Measurements from ENCODE around the gene MFSD2B. TPM values are rescaled to one million over a fixed set of nuclear protein-coding genes. Genes with fewer than 3 reads are reported as not detected.

The MFSD2B gene
- total RNA-seq, 1 donor from 2014 or later, result not detected

- Histone ChIP-seq H3K27ac (peak within 1 kb of the TSS; percentile 65 to 82), H3K36me3 (no peaks in the 10 kb centered on the region), H3K4me1 (peaks cover 0 to 17% of the 10 kb centered on the region in 2 donors), H3K27me3 (no peaks in the 10 kb centered on the region), H3K9me3 (no peaks in the 10 kb centered on the region), H3K4me3 (peak within 1 kb of the TSS; percentile 61 to 95)
- DNase-seq (ENCODE audit: low spot score in 2 of 2), result peak in 1 of 2 donors; percentile 82
- no peak for TF ChIP-seq CTCF (IDR thresholded peaks at IDR 0.05)
- intact Hi-C loops (cut with DNase I), result loop anchor here (2.0 kb wide), 1 partner anchor 73 kb away; the partner anchor contains the start of genes FAM228B and PFN4
Observed at GRCh38 chr2:24049485-24050021, 39.7 kb downstream of the MFSD2B start, which contains the start of gene FKBP1B. TSS of gene FKBP1B (plus strand) at chr2:24049741. CDS start at chr2:24049850, 109 bp downstream.

- Histone ChIP-seq H3K4me3 (peak overlapping the region; percentile 61 to 95), H3K4me1 (peaks cover 0 to 17% of the 10 kb centered on the region in 2 donors), H3K36me3 (no peaks in the 10 kb centered on the region), H3K27ac (peak overlapping the region; percentile 65 to 82), H3K27me3 (no peaks in the 10 kb centered on the region), H3K9me3 (no peaks in the 10 kb centered on the region)
- peak in 1 of 2 donors; percentile 69 for DNase-seq (ENCODE audit: low spot score in 2 of 2)
- intact Hi-C loops (cut with DNase I), result no loop called here
- no peak for TF ChIP-seq CTCF (IDR thresholded peaks at IDR 0.05)
Observed at GRCh38 chr2:24050041-24050979, 40.4 kb downstream of the MFSD2B start.

GRCh38 chr2:24051833-24052232 lies 41.9 kb downstream of the MFSD2B start:
- Histone ChIP-seq H3K27ac (no peak overlapping the region), H3K27me3 (no peaks in the 10 kb centered on the region), H3K9me3 (no peaks in the 10 kb centered on the region), H3K4me3 (no peak overlapping the region), H3K36me3 (no peaks in the 10 kb centered on the region), H3K4me1 (peaks cover 0 to 8% of the 10 kb centered on the region in 2 donors)
- intact Hi-C loops (cut with DNase I), result no loop called here
- TF ChIP-seq CTCF (IDR thresholded peaks at IDR 0.05), result no peak
- DNase-seq (ENCODE audit: low spot score in 2 of 2), result no peak

GRCh38 chr2:24052951-24053350 lies 43.1 kb downstream of the MFSD2B start:
- no peak for TF ChIP-seq CTCF (IDR thresholded peaks at IDR 0.05)
- intact Hi-C loops (cut with DNase I), result no loop called here
- Histone ChIP-seq H3K4me3 (no peak overlapping the region), H3K4me1 (peaks cover 0 to 3% of the 10 kb centered on the region in 2 donors), H3K27ac (no peak overlapping the region), H3K27me3 (no peaks in the 10 kb centered on the region), H3K9me3 (no peaks in the 10 kb centered on the region), H3K36me3 (no peaks in the 10 kb centered on the region)
- DNase-seq (ENCODE audit: low spot score in 2 of 2), result no peak

- no peak for DNase-seq (ENCODE audit: low spot score in 2 of 2)
- Histone ChIP-seq H3K4me1 (no peaks in the 10 kb centered on the region), H3K4me3 (no peak overlapping the region), H3K27me3 (no peaks in the 10 kb centered on the region), H3K9me3 (no peaks in the 10 kb centered on the region), H3K36me3 (no peaks in the 10 kb centered on the region), H3K27ac (no peak overlapping the region)
- intact Hi-C loops (cut with DNase I), result no loop called here
- TF ChIP-seq CTCF (IDR thresholded peaks at IDR 0.05), result no peak
Observed at GRCh38 chr2:24054366-24055010, 44.6 kb downstream of the MFSD2B start.

Measured in ascending aorta (tissue), 2 donors.